ENCODE measurements around the gene RBBP4. TPM values are rescaled to one million over a fixed set of nuclear protein-coding genes. Genes with fewer than 3 reads are reported as not detected.

RBBP4 gene
- total and polyA plus RNA-seq, 2 of the 13 experiments (the other 11 are each of a cell fraction or from before 2014, with no cell fraction given), result 64.4 to 166 TPM

DNA sequence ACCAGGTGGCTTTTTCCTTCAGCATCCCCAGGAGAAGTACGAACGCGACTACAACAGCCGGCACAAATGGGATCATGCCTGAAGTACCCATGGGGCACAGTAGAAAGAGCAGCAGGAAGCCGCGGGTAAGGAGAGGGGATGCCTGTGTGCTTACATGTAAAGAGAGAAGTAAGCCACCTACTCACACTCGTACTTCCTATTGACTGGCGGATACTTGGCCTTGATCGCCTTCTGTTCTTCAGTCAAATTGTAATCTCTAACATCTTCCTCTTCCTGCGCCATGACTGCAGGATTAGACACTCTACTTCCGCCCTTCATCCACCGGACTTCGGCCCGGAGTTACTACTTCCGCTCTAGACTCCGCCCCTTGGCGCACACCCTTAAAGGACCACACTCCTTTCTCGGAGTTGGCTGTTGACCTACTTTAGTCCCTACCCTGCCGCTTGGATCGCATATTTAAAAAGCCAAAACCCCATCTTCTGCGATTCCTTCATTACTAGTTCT lies 708 bp upstream of the RBBP4 start, which contains the start of gene ZBTB8OS (continued):
- no peak for TF ChIP-seq CHD2 (IDR thresholded peaks at IDR 0.05; ENCODE audit: low read depth, low read length)
- TF ChIP-seq FOXM1 (CRISPR knock-in tag; IDR thresholded peaks at IDR 0.05), result no peak
- TF ChIP-seq DPF2 (CRISPR knock-in tag; IDR thresholded peaks at IDR 0.05; ENCODE audit: borderline replicate concordance, low read depth), result no peak
- no peak for TF ChIP-seq AKNA (CRISPR knock-in tag; IDR thresholded peaks at IDR 0.05; ENCODE audit: borderline replicate concordance)
- no peak for TF ChIP-seq CHCHD3 (CRISPR knock-in tag; IDR thresholded peaks at IDR 0.05)
- TF ChIP-seq JUNB (CRISPR knock-in tag; IDR thresholded peaks at IDR 0.05; ENCODE audit: borderline replicate concordance), result no peak
- TF ChIP-seq ISX (CRISPR knock-in tag; conservative IDR thresholded peaks at IDR 0.05), result no peak
- TF ChIP-seq ZBTB40 (IDR thresholded peaks at IDR 0.05), result peak; percentile 68
- no peak for TF ChIP-seq ZBTB40 (CRISPR knock-in tag; IDR thresholded peaks at IDR 0.05)
- TF ChIP-seq ZNF709 (CRISPR knock-in tag; IDR thresholded peaks at IDR 0.05), result no peak; the same call in 1 of the 2 replicates
- TF ChIP-seq RFXANK (CRISPR knock-in tag; IDR thresholded peaks at IDR 0.05), result peak; percentile 42; the same call in 1 of the 2 replicates
- TF ChIP-seq CBX1 (IDR thresholded peaks at IDR 0.05; ENCODE audit: low read depth), result peak; percentile 26
- TF ChIP-seq, protein P1, sequence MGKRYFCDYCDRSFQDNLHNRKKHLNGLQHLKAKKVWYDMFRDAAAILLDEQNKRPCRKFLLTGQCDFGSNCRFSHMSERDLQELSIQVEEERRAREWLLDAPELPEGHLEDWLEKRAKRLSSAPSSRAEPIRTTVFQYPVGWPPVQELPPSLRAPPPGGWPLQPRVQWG (CRISPR knock-in tag; IDR thresholded peaks at IDR 0.05; ENCODE audit: borderline replicate concordance, low read depth), result no peak
- no peak for TF ChIP-seq HIVEP1 (CRISPR knock-in tag; IDR thresholded peaks at IDR 0.05)
- no peak for TF ChIP-seq SRF (IDR thresholded peaks at IDR 0.05; ENCODE audit: low read depth, low read length)
- TF ChIP-seq HDAC1 (CRISPR knock-in tag; IDR thresholded peaks at IDR 0.05), result no peak; the same call in 1 of the 2 replicates
- TF ChIP-seq KAT8 (CRISPR knock-in tag; IDR thresholded peaks at IDR 0.05), result peak; percentile 81
- TF ChIP-seq ZNF143 (CRISPR knock-in tag; IDR thresholded peaks at IDR 0.05), result no peak
